GM21381 (cell line): Measurements from ENCODE around the gene TEX29.

Experiments
- ATAC-seq: cut with Tn5 transposase; IDR thresholded peaks from one replicate; pipeline ENCODE4 v1.9.1; 2021; ENCODE audit warnings: mild to moderate bottlenecking, moderate library complexity; ENCODE audit not compliant: unreplicated experiment

The TEX29 gene

GRCh38 chr13:111319998-111320911 lies at the start of gene TEX29:
TSS of gene TEX29 (plus strand) at chr13:111320642. CDS start at chr13:111320891, 249 bp downstream.
- no peak for ATAC-seq

- ATAC-seq = no peak
These were observed 49.4 kb upstream of the TEX29 start for GRCh38 chr13:111270765-111271698.

GRCh38 chr13:111272117-111272516 lies 48.3 kb upstream of the TEX29 start:
- ATAC-seq = no peak

- ATAC-seq = no peak
These were observed 45.1 kb upstream of the TEX29 start for GRCh38 chr13:111275382-111275781.

- ATAC-seq = no peak
These were observed 44.3 kb upstream of the TEX29 start for GRCh38 chr13:111275995-111276618.

GRCh38 chr13:111278258-111278657 lies 42.2 kb upstream of the TEX29 start:
- ATAC-seq = no peak

GRCh38 chr13:111278743-111279652 lies 41.4 kb upstream of the TEX29 start:
- ATAC-seq = no peak

GRCh38 chr13:111280226-111280625 lies 40.2 kb upstream of the TEX29 start:
- ATAC-seq = no peak

GRCh38 chr13:111280681-111281585 lies 39.5 kb upstream of the TEX29 start:
- ATAC-seq = no peak

- ATAC-seq = no peak
These were observed 38.6 kb upstream of the TEX29 start for GRCh38 chr13:111281751-111282311.

GRCh38 chr13:111282425-111282824 lies 38.0 kb upstream of the TEX29 start:
- no peak for ATAC-seq

- no peak for ATAC-seq
These were observed 37.4 kb upstream of the TEX29 start for GRCh38 chr13:111282997-111283396.

- ATAC-seq = no peak
These were observed 37.0 kb upstream of the TEX29 start for GRCh38 chr13:111283457-111283856.

GRCh38 chr13:111283991-111284390 lies 36.5 kb upstream of the TEX29 start:
- no peak for ATAC-seq

- ATAC-seq = no peak
These were observed 35.9 kb upstream of the TEX29 start for GRCh38 chr13:111284565-111284964.

GRCh38 chr13:111286162-111286561 lies 34.3 kb upstream of the TEX29 start:
- no peak for ATAC-seq

GRCh38 chr13:111286749-111287148 lies 33.7 kb upstream of the TEX29 start:
- no peak for ATAC-seq

GRCh38 chr13:111287201-111287600 lies 33.2 kb upstream of the TEX29 start:
- no peak for ATAC-seq

- ATAC-seq = no peak
These were observed 32.2 kb upstream of the TEX29 start for GRCh38 chr13:111288276-111288675.
